Measurements from ENCODE around the gene GRWD1.
"Not testable (repeated sequence)": the region's sequence is repeated elsewhere in the genome, so short reads cannot be mapped to it uniquely, and the experiment has no call there.

Gene GRWD1

DNA sequence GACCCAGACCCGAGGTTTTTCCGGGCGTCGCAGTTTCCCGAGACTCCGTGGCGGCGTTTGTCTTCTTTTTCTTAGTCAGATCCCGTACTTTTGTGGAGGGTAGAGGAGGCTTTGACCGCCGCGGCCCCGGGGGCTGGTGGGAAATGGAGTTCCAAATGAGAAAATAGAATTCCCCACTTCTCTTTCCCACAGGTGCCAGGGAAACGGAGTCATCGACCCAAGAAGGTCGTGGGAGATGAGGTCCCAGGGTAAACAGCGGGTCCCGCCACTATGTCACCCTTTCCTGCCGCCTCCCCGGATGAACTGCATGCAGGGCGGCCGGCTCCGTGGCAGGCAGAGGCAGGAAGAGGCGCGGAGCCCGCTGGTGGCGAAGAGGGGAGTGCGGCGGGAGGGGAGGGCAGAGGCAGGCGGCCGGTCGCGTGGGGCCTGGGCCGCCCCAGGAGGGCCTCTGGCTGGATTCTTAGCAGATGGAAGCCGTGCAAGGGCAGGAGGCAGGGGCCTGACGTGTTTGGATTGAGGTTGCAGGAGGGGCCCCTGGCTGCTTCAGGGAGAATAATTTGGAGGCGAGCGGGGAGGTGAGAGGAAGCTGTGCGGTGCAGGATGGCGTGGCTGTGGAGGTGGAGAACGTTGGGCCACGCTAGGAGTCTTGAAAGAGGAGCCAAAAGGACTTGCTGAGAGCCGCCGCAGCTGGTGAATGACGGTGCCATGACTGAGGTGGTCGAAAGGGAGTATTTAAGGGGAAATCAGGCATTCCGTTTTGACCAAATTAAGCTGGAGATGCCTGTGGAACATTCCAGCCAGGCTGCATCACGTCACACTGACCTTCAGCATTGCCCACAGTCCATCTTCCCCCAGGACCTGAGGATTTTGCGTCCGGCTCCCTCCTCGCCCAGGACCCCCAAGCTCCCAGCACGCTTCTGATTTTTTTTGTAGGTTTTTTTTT lies 35.0 kb downstream of the GRWD1 start:
- peak; percentile 40 for DNase-seq

DNA sequence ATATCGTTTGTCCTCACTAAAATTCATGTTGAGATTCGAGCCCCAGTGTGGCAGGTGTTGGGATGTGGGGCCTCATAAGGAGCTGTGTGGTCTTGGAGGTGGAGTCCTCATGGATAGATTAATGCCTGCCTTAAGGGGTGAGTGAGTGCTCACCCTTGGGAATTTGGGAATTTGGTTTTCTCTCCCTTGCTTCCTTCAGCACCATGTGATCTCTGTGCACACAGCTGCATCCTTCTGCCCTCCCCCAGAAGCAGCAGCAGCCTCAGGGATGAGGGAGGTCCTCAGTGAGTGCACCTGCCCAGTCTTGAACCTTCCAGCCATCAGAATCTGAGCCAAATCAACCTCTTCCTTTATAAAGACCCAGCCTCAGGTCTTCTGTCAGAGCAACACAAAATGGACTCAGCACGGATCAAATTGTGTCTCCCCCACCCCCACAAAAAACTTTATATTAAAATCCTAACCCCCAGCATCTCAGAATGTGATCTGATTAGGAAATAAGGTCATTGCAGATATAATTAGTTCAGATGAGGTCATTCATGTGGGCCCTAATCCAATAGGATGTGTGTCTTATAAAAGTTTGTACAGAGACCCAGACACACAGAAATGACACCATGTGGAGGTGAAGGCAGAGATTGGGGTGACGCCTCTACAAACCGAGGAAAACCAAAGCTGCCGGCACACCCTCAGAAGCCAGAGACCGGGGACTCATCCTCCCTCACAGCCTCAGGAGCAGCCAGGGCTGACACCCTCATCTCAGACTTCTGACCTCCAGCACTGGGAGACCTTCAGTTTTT lies 36.3 kb downstream of the GRWD1 start:
- DNase-seq = no peak

- no peak for DNase-seq
Observed at GRCh38 chr19:48483301-48483700, 37.5 kb downstream of the GRWD1 start.

GRCh38 chr19:48484247-48484893 lies 38.6 kb downstream of the GRWD1 start:
- DNase-seq = no peak

DNA sequence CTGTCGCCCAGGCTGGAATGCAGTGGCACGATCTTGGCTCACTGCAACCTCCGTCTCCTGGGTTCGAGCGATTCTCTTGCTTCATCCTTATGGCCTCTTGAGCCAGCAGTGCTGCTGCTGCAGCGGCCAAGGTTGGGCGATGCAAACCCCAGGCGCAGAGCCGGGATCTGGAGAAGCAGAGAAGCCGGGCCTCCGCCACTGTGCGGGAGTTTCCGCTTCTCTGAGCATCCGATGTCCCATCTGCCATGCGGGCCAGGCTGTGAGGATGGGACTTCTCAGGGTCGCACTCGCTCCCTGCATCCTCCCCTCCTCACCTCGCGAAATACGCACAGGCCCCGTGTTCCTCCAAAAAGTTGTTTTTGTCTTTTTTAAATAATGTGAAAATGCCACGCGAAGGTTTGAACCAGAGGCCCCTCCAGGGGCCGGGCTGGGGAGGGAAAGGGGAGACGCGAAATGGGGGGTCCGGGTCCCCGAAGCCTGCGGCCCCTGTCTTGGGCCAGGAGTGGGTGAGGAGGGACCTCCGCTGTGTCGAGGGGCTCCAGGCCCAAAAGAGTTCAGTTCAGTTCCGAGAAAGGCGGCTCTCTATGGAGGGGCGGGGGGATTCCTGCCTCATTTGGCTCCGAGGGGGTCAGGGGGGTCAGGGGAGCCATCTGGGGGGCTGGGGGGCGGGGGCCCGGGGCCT lies 39.3 kb downstream of the GRWD1 start:
- DNase-seq = no peak

GRCh38 chr19:48486706-48487105 lies 40.9 kb downstream of the GRWD1 start:
- not testable (repeated sequence) for DNase-seq

GRCh38 chr19:48487544-48487943 lies 41.8 kb downstream of the GRWD1 start:
- DNase-seq = no peak

GRCh38 chr19:48487948-48488347 lies 42.2 kb downstream of the GRWD1 start:
- DNase-seq = no peak

DNA sequence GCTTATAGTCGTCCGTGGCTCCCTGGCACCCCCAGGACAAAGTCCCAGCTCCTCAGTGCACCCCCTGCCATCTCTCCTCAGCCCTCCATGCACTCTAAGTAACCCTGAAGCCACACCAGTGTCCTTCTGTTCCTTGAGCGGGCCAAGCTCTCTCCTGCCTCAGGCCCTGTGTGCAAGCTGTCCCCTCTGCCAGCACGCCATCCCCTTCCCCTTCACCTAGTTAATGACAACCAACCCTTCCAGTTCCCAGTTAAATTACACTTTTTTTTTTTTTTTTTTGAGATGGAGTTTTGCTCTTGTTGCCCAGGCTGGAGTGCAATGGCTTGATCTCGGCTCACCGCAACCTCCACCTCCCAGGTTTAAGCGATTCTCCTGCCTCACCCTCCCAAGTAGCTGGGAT lies 42.7 kb downstream of the GRWD1 start:
- DNase-seq = not testable (repeated sequence)

GRCh38 chr19:48489608-48490216 lies 43.9 kb downstream of the GRWD1 start:
- DNase-seq = peak; percentile 65

DNA sequence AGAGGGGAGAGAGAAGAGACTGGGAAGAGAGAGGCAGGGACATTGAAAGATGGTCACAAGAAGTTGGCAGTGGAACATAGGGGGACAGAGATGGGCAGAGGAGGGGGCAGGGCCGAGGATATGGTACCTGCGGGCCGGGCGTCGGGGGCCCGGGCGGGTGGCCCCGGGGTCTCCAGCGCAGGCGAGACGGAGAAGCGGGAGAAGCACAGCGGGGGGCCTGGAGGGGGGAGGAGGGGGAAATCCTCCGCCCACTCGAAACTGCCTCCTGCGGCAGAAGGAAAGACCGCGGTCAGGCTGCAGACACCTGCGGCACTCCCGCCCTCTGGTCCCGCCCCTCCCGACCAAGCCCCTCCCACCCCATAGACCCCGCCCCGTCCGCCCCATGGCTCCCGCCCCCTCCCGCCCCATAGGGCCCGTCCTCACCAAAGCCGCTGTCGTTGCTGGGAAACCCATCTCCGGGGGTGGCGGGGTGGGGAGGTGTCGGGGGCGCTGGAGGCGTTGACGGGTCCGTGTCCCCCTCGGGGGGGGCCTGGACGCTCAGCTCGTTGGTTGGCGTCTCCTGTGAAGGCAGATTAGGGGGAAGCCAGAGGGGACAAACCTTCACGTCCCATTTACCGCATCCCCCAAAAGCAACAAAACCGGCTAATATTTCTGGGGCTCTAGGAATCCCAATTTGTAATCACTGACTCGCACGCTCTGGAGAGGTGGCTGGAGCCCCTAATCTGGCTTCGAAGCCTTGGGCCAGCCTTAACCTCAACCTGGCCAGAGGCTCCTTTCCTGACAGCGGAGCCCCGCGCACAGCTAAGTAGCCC lies 45.4 kb downstream of the GRWD1 start:
- peak; percentile 44 for DNase-seq

- no peak for DNase-seq
Observed at GRCh38 chr19:48491793-48492123, 46.0 kb downstream of the GRWD1 start.

DNA sequence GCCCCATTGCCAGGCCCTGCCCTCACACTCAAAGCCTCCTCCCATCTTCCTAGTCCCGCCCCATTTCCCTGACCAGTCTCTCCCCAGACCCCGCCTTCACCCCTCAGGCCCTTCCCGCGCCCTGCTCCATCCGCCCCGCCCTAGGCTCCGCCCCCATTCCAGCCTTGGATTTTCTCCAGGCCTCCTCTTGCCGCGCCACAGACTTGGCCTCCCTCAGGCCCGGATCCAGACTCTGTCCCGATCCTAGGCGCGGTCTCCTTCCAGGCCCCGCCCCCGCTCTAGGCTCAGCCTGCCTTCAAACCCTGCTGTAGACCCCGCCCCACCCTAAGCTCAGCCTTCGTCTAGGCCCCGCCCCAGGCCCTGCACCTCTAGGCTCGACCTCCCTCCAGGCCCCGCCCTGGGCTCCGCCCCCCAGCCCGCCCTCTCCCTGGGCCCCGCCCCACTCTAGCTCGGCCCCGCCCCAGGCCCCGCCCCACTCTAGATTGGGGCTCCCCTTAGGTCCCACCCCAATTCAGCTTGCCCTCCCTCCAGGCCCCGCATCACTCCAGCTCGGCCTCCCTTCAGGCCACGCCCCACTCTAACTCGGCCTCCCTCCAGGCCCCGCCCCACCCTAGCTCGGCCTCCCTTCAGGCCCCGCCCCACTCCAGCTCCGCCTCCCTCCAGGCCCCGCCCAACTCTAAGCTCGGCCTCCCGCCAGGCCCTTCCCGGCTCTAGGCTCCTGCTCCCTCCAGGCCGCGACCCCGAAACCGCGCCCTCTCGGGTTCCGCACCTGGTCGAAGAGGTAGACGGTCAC lies 47.3 kb downstream of the GRWD1 start:
- peak; percentile 69 for DNase-seq

DNA sequence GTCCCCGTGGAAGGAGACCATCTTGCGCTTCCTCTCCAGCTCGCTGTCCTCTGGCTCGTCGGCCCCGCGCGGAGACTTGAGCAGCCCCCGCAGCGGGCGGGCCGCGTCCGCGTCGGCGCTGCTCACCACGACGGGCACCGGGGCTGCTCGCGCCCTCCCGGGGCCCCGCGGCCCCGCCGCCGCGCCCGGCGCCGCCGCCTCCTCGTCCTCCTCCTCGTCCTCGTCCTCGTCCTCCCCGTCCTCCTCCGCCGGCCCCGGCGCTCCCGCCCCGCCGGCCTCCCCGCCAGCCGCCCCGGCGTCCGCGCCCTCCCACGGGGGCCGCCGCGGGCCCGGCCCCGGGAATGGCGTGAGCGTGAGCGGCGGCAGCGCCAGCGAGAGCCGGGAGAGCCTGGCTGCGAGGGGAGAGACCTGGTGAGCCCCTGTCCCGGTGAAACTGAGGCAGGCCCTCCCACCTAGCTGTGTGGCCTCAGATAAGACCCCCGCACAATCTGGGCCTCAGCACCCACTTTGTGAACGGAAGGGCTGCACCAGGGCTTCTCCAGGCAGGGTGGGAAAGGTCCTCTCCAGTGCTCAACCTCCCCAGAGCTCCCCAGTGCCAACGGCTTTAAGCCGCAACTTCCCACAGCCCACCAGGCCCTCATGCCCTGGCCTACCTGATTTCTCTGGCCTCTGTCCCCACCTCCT lies 48.1 kb downstream of the GRWD1 start:
- no peak for DNase-seq

DNA sequence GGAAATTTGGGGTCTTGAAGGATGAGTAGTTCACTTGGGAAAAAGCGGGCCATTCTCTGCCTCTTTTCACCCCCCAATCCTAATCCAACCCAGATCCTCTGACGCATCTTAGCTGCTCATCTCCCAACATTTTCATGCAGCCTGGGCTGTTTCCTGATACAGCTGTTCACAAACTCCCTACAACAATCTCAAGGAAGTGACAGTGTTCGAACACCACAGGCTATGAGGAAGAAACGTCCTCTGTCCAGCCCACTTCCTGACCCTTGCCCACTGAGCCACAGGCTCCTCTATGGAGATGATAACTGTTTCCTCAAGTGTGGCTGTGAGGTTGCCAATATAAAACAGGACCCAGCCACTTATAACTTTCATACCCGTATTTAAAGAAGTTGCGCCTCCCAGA lies 49.6 kb downstream of the GRWD1 start:
- no peak for DNase-seq

DNA sequence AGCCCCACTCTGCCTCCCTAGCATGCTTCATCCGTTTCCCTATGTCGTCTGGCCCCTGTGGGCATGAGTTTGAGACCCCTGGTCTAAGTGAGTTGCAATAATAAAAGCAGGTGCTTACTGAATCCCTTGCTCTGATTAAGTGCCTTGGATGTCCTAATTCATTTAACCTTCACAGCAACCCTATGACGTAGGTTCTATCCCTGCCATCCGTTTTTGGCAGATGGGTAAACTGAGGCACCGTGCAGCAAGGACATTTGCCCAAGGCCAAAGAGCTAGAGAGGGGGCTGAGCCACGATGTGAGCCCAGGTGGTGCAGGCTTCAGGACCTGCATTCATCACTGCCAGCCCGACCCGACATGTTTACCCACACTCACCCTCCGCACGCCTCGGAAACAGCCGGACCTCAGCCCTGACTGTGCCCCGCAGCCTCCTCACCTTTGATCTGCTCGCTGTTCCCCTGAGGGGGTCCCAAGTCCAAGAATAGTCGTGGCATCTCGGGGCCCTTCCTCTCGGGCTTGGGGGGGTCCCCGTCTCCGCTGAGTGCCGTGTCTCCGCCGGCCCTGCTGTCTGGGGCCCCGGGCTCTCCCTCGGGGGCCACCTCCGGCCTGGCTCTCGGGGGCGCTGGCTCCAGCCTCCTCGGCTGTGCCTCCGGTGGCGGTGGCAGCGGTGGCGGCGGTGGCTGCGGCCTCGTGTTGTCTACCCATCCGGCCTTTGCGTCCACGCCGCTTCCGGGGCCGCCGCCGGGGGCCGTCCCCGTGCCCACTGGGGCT lies 51.4 kb downstream of the GRWD1 start:
- no peak for DNase-seq

DNA sequence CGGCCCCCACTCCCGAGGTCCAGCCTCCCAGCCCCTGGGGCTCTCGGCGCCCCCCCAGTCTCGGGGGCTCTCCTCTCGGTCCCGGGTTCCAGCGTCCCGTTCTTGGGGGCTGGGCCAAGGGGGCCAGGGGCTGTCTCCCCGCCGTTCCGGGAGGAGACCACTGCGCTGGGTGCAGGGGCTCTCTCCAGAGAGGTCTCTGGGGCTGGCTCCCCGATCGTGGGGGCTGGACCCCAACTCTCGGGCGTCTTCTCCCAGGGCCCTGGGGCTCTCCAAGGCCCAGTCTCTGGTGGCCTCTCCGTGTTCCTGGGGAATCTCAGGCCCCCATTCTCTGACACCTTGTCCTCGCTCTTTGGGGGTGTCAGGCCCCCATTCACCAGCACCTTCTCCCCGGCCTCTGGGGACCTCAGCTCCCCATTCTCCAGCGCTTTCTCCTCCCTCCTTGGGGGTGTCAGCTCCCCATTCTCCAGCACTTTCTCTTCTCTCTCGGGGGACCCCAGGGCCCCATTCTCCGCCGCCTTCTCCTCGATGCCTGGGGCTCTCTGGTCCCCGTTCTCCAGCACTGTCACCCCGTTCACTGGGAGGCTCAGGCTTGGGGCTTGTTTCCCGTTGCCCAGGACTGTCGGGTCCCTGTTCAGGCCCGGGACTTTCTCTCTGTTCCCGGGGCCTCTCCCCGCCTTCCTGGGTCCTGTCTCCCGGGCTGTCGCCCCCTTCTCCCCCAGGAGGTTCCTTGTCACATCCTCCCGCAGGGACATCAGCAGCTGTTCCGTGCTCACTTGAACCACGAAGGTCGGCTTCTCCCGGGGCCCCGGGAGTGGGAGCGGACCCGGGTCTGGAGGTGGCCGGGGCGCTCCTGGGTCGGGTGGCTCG lies 52.2 kb downstream of the GRWD1 start:
- DNase-seq = no peak

DNA sequence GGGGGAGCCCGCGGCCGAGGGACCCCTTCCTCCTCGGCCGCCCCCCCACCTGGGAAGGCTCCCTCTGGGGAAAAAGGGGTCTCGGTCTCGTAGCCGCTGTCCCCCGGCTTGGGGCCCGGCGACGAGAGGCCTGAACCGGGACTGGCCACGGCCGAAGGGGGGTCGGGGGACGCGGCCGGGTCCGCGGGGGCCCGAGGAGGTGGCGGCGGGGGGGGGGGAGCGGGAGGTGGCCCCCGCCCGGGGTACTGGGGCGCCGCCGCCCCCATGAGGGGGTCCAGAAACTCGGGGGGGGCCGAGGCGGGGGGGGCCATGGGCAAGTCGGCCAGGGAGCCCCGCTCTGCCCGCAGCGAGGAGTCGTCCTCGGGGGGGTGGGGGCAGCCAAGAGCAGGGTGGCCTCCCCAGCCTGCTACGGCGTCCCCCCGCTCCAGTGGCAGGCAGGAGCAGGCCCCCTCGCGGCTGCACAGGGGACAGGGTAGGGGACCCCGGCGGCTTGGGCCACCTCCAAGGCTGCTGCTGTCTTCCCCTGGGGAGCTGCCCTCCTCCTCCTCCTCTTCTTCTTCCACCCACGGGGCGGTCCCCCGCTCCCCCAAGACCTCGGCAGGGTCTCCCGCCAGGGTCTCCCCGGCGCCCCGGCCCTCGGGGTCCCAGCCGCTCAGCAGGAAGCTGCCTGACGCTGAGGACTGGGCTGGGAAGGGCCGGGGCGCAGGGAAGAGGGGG lies 53.0 kb downstream of the GRWD1 start:
- DNase-seq = no peak
